Measurements from ENCODE around the gene LDHB.
"Not testable (repeated sequence)": the region's sequence is repeated elsewhere in the genome, so short reads cannot be mapped to it uniquely, and the experiment has no call there.

LDHB gene

DNA sequence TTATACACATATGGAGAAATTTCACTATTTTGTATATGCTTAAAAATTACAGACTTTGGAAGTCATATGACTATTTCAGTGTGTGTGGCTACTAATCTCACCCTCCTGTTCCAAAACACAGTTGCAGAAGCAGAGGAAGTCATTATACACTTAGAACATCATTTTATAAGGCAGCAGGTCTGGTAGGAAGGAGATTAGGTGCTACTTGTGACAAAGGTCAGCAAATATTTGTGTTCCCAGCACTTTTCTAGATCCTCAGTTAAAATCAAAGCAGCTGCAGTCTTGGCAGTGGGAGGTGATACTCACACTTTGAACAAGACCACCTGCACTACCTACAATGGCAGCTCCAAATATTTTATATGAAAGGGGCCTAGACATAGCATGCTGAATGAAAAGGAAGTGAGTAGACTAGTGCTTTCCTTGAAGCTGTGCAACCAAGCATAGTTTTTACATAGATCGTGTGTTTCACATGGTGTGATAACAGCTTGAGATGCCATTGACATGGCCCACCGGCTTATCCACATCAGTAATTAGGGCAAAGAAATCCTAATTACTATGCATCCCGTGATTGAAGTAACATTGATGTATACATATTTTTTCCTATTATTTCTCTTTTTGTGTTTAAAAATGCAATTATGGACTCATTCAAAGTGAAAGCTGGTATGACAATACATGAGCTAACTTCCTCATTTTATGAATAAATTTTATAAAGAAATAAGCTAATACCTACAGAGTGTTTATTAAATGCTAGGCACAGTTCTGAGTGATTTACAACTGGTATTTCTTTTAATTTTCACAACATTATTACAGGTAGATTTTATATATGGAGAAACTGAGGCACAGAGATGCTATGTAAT lies 58.3 kb downstream of the LDHB start:
- no peak overlapping the region for H3K9ac ChIP-seq (ENCODE audit: low read length)
- H3K79me2 ChIP-seq (ENCODE audit: insufficient read depth, low read length), result no peaks in the 10 kb centered on the region
- H3K36me3 ChIP-seq (ENCODE audit: low read length), result no peaks in the 10 kb centered on the region
- no peaks in the 10 kb centered on the region for H4K20me1 ChIP-seq (ENCODE audit: low read depth, low read length)
- H3K4me3 ChIP-seq (ENCODE audit: insufficient read depth, low read length, poor library complexity, severe bottlenecking), result no peak overlapping the region
- no peak for TF ChIP-seq EZH2phosphoT487 (conservative IDR thresholded peaks at IDR 0.05; ENCODE audit: low read length)
- TF ChIP-seq, protein P1, sequence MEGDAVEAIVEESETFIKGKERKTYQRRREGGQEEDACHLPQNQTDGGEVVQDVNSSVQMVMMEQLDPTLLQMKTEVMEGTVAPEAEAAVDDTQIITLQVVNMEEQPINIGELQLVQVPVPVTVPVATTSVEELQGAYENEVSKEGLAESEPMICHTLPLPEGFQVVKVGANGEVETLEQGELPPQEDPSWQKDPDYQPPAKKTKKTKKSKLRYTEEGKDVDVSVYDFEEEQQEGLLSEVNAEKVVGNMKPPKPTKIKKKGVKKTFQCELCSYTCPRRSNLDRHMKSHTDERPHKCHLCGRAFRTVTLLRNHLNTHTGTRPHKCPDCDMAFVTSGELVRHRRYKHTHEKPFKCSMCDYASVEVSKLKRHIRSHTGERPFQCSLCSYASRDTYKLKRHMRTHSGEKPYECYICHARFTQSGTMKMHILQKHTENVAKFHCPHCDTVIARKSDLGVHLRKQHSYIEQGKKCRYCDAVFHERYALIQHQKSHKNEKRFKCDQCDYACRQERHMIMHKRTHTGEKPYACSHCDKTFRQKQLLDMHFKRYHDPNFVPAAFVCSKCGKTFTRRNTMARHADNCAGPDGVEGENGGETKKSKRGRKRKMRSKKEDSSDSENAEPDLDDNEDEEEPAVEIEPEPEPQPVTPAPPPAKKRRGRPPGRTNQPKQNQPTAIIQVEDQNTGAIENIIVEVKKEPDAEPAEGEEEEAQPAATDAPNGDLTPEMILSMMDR (IDR thresholded peaks at IDR 0.05; ENCODE audit: insufficient read depth, low read length, poor library complexity, severe bottlenecking), result no peak
- H3K9me3 ChIP-seq (ENCODE audit: insufficient read depth, low read length), result no peaks in the 10 kb centered on the region
- H3K9me2 ChIP-seq (replicated peaks; ENCODE audit: insufficient read depth, low read length), result no peaks in the 10 kb centered on the region
- H3K27ac ChIP-seq (ENCODE audit: low read depth, low read length), result 0 out of 2 replicates have a peak overlapping the region, but pooled peaks have one; percentile 7
- no peaks in the 10 kb centered on the region for H3F3A ChIP-seq (ENCODE audit: insufficient read depth)
- H3K27me3 ChIP-seq (ENCODE audit: low read length), result no peaks in the 10 kb centered on the region
- peak overlapping the region; percentile 58 for H3K4me2 ChIP-seq (ENCODE audit: low read depth, low read length, poor library complexity, severe bottlenecking)
- H2AFZ ChIP-seq (ENCODE audit: low read depth, low read length, severe bottlenecking), result peak overlapping the region; percentile 58

DNA sequence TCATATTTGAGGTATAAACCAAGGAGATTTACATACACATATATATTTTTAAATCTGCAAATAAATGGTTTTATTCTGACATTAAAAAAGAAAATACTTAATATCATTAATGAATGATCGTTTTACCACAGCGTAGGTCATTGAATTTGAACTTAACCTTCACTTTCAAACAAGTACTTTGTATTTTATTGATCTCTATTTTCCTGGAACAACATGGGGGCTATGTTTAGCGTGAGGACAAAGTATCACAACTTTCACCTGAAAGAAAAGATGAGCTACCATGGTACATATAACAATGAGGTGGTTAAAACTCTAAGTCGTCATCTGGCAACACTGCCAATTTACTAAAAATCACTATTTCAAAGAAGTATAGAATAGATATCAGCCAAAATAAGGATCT lies 59.0 kb downstream of the LDHB start:
- no peaks in the 10 kb centered on the region for H3F3A ChIP-seq (ENCODE audit: insufficient read depth)
- H3K4me3 ChIP-seq (ENCODE audit: insufficient read depth, low read length, poor library complexity, severe bottlenecking), result no peak overlapping the region
- no peaks in the 10 kb centered on the region for H3K27me3 ChIP-seq (ENCODE audit: low read length)
- no peaks in the 10 kb centered on the region for H3K79me2 ChIP-seq (ENCODE audit: insufficient read depth, low read length)
- no peaks in the 10 kb centered on the region for H3K9me3 ChIP-seq (ENCODE audit: insufficient read depth, low read length)
- TF ChIP-seq, protein P1 (IDR thresholded peaks at IDR 0.05; ENCODE audit: insufficient read depth, low read length, poor library complexity, severe bottlenecking), result no peak
- no peak for TF ChIP-seq EZH2phosphoT487 (conservative IDR thresholded peaks at IDR 0.05; ENCODE audit: low read length)
- no peaks in the 10 kb centered on the region for H3K36me3 ChIP-seq (ENCODE audit: low read length)
- no peaks in the 10 kb centered on the region for H4K20me1 ChIP-seq (ENCODE audit: low read depth, low read length)
- no peak overlapping the region for H3K9ac ChIP-seq (ENCODE audit: low read length)
- no peak overlapping the region for H2AFZ ChIP-seq (ENCODE audit: low read depth, low read length, severe bottlenecking)
- peak overlapping the region; percentile 58 for H3K4me2 ChIP-seq (ENCODE audit: low read depth, low read length, poor library complexity, severe bottlenecking)
- H3K27ac ChIP-seq (ENCODE audit: low read depth, low read length), result no peak overlapping the region
- no peaks in the 10 kb centered on the region for H3K9me2 ChIP-seq (replicated peaks; ENCODE audit: insufficient read depth, low read length)

DNA sequence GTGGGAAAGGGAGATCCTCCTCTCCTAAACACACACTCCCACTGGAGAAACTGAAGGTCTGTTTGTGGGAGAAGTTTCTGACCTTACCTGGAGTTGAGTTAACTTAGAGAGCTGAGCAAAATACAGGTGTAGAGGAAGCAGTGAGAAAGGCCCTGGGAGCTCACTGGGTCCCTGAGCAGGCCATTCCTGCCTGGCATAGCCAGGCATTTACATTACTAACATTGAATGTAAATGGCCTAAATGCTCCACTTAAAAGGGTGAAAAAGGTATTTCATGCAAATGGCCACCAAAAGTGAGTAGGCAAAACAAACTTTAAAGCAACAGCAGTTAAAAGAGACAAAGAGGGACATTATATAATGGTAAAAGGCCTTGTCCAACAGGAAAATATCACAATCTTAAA lies 62.3 kb downstream of the LDHB start:
- H3K4me3 ChIP-seq (ENCODE audit: insufficient read depth, low read length, poor library complexity, severe bottlenecking), result not testable (repeated sequence)

DNA sequence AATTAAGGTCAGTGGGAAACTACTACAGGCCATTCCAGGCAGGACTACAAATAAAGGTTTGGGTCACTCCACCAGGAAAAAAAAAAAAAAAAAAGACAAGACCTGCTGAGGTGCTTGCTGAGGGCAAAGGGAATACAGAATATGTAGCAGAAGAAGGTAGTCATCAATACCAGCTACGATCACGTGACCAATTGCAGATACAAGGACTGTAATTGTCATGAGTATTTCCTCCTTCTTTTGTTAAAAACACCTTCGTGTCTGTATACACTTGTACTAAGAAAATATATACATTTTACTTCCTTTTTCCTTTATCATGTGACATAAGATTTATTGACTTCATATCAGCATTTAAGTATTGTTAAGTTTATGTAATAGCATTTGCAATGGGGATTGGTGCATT lies 72.2 kb downstream of the LDHB start:
- Histone ChIP-seq H3F3A (ENCODE audit: insufficient read depth) (no peaks in the 10 kb centered on the region), H3K9me2 (replicated peaks; ENCODE audit: insufficient read depth, low read length) (no peaks in the 10 kb centered on the region), H4K20me1 (ENCODE audit: low read depth, low read length) (no peaks in the 10 kb centered on the region), H3K4me2 (ENCODE audit: low read depth, low read length, poor library complexity, severe bottlenecking) (no peak overlapping the region), H3K9me3 (ENCODE audit: insufficient read depth, low read length) (no peaks in the 10 kb centered on the region), H3K9ac (ENCODE audit: low read length) (no peak overlapping the region), H3K27ac (ENCODE audit: low read depth, low read length) (no peak overlapping the region), H2AFZ (ENCODE audit: low read depth, low read length, severe bottlenecking) (no peak overlapping the region), H3K36me3 (ENCODE audit: low read length) (no peaks in the 10 kb centered on the region), H3K27me3 (ENCODE audit: low read length) (no peaks in the 10 kb centered on the region; the same call in 1 of the 2 replicates), H3K4me3 (ENCODE audit: insufficient read depth, low read length, poor library complexity, severe bottlenecking) (no peak overlapping the region), H3K79me2 (ENCODE audit: insufficient read depth, low read length) (no peaks in the 10 kb centered on the region)
- TF ChIP-seq EZH2phosphoT487 (conservative IDR thresholded peaks at IDR 0.05; ENCODE audit: low read length), result no peak
- TF ChIP-seq, protein P1 (IDR thresholded peaks at IDR 0.05; ENCODE audit: insufficient read depth, low read length, poor library complexity, severe bottlenecking), result no peak

More for the DNA sequence above, 62.3 kb downstream of the LDHB start:
- not testable (repeated sequence) for H3F3A ChIP-seq (ENCODE audit: insufficient read depth); H3K27ac ChIP-seq (ENCODE audit: low read depth, low read length); H3K9me3 ChIP-seq (ENCODE audit: insufficient read depth, low read length); H3K9ac ChIP-seq (ENCODE audit: low read length); H3K4me2 ChIP-seq (ENCODE audit: low read depth, low read length, poor library complexity, severe bottlenecking); H2AFZ ChIP-seq (ENCODE audit: low read depth, low read length, severe bottlenecking); H3K9me2 ChIP-seq (replicated peaks; ENCODE audit: insufficient read depth, low read length); H3K27me3 ChIP-seq (ENCODE audit: low read length); H4K20me1 ChIP-seq (ENCODE audit: low read depth, low read length); H3K36me3 ChIP-seq (ENCODE audit: low read length); H3K79me2 ChIP-seq (ENCODE audit: insufficient read depth, low read length)

Measured in SU-DHL-6 (cell line).